Measurements from ENCODE around the gene SLC35F4.

Gene SLC35F4

GRCh38 chr14:57612946-57613345 is 252.9 kb downstream of the SLC35F4 start:
- no peaks in the 10 kb centered on the region for H3K9me3 Mint-ChIP-seq
- H3K27me3 Mint-ChIP-seq (ENCODE audit: low read depth) = no peaks in the 10 kb centered on the region
- no peaks in the 10 kb centered on the region for H3K36me3 Mint-ChIP-seq (ENCODE audit: low read depth)
- H3K4me3 Mint-ChIP-seq = no peak overlapping the region
- H3K27ac Mint-ChIP-seq = no peak overlapping the region
- no peaks in the 10 kb centered on the region for H3K4me1 Mint-ChIP-seq (ENCODE audit: low read depth)

GRCh38 chr14:57611555-57612075 is 254.3 kb downstream of the SLC35F4 start:
- Mint-ChIP-seq H3K27me3 (ENCODE audit: low read depth) (no peaks in the 10 kb centered on the region), H3K27ac (no peak overlapping the region), H3K4me1 (ENCODE audit: low read depth) (no peaks in the 10 kb centered on the region), H3K36me3 (ENCODE audit: low read depth) (no peaks in the 10 kb centered on the region), H3K9me3 (peaks cover 3% of the 10 kb centered on the region), H3K4me3 (no peak overlapping the region)

GRCh38 chr14:57610631-57611030 is 255.3 kb downstream of the SLC35F4 start:
- no peak overlapping the region for H3K27ac Mint-ChIP-seq
- no peaks in the 10 kb centered on the region for H3K27me3 Mint-ChIP-seq (ENCODE audit: low read depth)
- no peak overlapping the region for H3K4me3 Mint-ChIP-seq
- no peaks in the 10 kb centered on the region for H3K4me1 Mint-ChIP-seq (ENCODE audit: low read depth)
- peaks cover 3% of the 10 kb centered on the region for H3K9me3 Mint-ChIP-seq
- H3K36me3 Mint-ChIP-seq (ENCODE audit: low read depth) = no peaks in the 10 kb centered on the region

- no peaks in the 10 kb centered on the region for H3K36me3 Mint-ChIP-seq (ENCODE audit: low read depth)
- no peaks in the 10 kb centered on the region for H3K4me1 Mint-ChIP-seq (ENCODE audit: low read depth)
- no peaks in the 10 kb centered on the region for H3K27me3 Mint-ChIP-seq (ENCODE audit: low read depth)
- H3K9me3 Mint-ChIP-seq = peaks cover 3% of the 10 kb centered on the region
- no peak overlapping the region for H3K4me3 Mint-ChIP-seq
- H3K27ac Mint-ChIP-seq = no peak overlapping the region
These were observed 256.5 kb downstream of the SLC35F4 start for GRCh38 chr14:57609192-57610075.

GRCh38 chr14:57607086-57607485 is 258.8 kb downstream of the SLC35F4 start:
- no peak overlapping the region for H3K4me3 Mint-ChIP-seq
- H3K4me1 Mint-ChIP-seq (ENCODE audit: low read depth) = no peaks in the 10 kb centered on the region
- H3K27ac Mint-ChIP-seq = no peak overlapping the region
- peaks cover 3% of the 10 kb centered on the region for H3K9me3 Mint-ChIP-seq
- H3K36me3 Mint-ChIP-seq (ENCODE audit: low read depth) = no peaks in the 10 kb centered on the region
- H3K27me3 Mint-ChIP-seq (ENCODE audit: low read depth) = no peaks in the 10 kb centered on the region

- Mint-ChIP-seq H3K36me3 (ENCODE audit: low read depth) (no peaks in the 10 kb centered on the region), H3K27me3 (ENCODE audit: low read depth) (no peaks in the 10 kb centered on the region), H3K9me3 (peaks cover 11% of the 10 kb centered on the region), H3K4me3 (no peak overlapping the region), H3K4me1 (ENCODE audit: low read depth) (no peaks in the 10 kb centered on the region), H3K27ac (no peak overlapping the region)
These were observed 282.5 kb downstream of the SLC35F4 start for GRCh38 chr14:57583396-57583795.

GRCh38 chr14:57582746-57583145 is 283.1 kb downstream of the SLC35F4 start:
- peaks cover 11% of the 10 kb centered on the region for H3K9me3 Mint-ChIP-seq
- no peaks in the 10 kb centered on the region for H3K27me3 Mint-ChIP-seq (ENCODE audit: low read depth)
- H3K4me1 Mint-ChIP-seq (ENCODE audit: low read depth) = no peaks in the 10 kb centered on the region
- H3K27ac Mint-ChIP-seq = no peak overlapping the region
- H3K4me3 Mint-ChIP-seq = no peak overlapping the region
- no peaks in the 10 kb centered on the region for H3K36me3 Mint-ChIP-seq (ENCODE audit: low read depth)

- Mint-ChIP-seq H3K27me3 (ENCODE audit: low read depth) (no peaks in the 10 kb centered on the region), H3K4me3 (no peak overlapping the region), H3K27ac (no peak overlapping the region), H3K9me3 (peaks cover 6% of the 10 kb centered on the region), H3K4me1 (ENCODE audit: low read depth) (no peaks in the 10 kb centered on the region), H3K36me3 (ENCODE audit: low read depth) (no peaks in the 10 kb centered on the region)
These were observed 287.1 kb downstream of the SLC35F4 start for GRCh38 chr14:57578801-57579200.

GRCh38 chr14:57576498-57576897 is 289.4 kb downstream of the SLC35F4 start:
- no peak overlapping the region for H3K4me3 Mint-ChIP-seq
- no peaks in the 10 kb centered on the region for H3K4me1 Mint-ChIP-seq (ENCODE audit: low read depth)
- H3K9me3 Mint-ChIP-seq = no peaks in the 10 kb centered on the region
- H3K27me3 Mint-ChIP-seq (ENCODE audit: low read depth) = no peaks in the 10 kb centered on the region
- no peak overlapping the region for H3K27ac Mint-ChIP-seq
- H3K36me3 Mint-ChIP-seq (ENCODE audit: low read depth) = no peaks in the 10 kb centered on the region

GRCh38 chr14:57575482-57575881 is 290.4 kb downstream of the SLC35F4 start:
- Mint-ChIP-seq H3K4me3 (no peak overlapping the region), H3K27me3 (ENCODE audit: low read depth) (no peaks in the 10 kb centered on the region), H3K36me3 (ENCODE audit: low read depth) (no peaks in the 10 kb centered on the region), H3K4me1 (ENCODE audit: low read depth) (no peaks in the 10 kb centered on the region), H3K27ac (no peak overlapping the region), H3K9me3 (no peaks in the 10 kb centered on the region)

- H3K27ac Mint-ChIP-seq = no peak overlapping the region
- no peaks in the 10 kb centered on the region for H3K36me3 Mint-ChIP-seq (ENCODE audit: low read depth)
- no peaks in the 10 kb centered on the region for H3K27me3 Mint-ChIP-seq (ENCODE audit: low read depth)
- H3K4me1 Mint-ChIP-seq (ENCODE audit: low read depth) = no peaks in the 10 kb centered on the region
- H3K9me3 Mint-ChIP-seq = no peaks in the 10 kb centered on the region
- no peak overlapping the region for H3K4me3 Mint-ChIP-seq
These were observed 291.1 kb downstream of the SLC35F4 start for GRCh38 chr14:57574617-57575288.

- Mint-ChIP-seq H3K4me3 (no peak overlapping the region), H3K27me3 (ENCODE audit: low read depth) (no peaks in the 10 kb centered on the region), H3K36me3 (ENCODE audit: low read depth) (no peaks in the 10 kb centered on the region), H3K27ac (no peak overlapping the region), H3K4me1 (ENCODE audit: low read depth) (no peaks in the 10 kb centered on the region), H3K9me3 (no peaks in the 10 kb centered on the region)
These were observed 292.7 kb downstream of the SLC35F4 start for GRCh38 chr14:57573173-57573572.

GRCh38 chr14:57568554-57568953 is 297.3 kb downstream of the SLC35F4 start:
- Mint-ChIP-seq H3K27ac (no peak overlapping the region), H3K9me3 (no peaks in the 10 kb centered on the region), H3K27me3 (ENCODE audit: low read depth) (no peaks in the 10 kb centered on the region), H3K36me3 (ENCODE audit: low read depth) (no peaks in the 10 kb centered on the region), H3K4me1 (ENCODE audit: low read depth) (no peaks in the 10 kb centered on the region), H3K4me3 (no peak overlapping the region)

GRCh38 chr14:57567220-57567619 is 298.7 kb downstream of the SLC35F4 start:
- no peaks in the 10 kb centered on the region for H3K4me1 Mint-ChIP-seq (ENCODE audit: low read depth)
- H3K4me3 Mint-ChIP-seq = no peak overlapping the region
- H3K36me3 Mint-ChIP-seq (ENCODE audit: low read depth) = no peaks in the 10 kb centered on the region
- H3K9me3 Mint-ChIP-seq = no peaks in the 10 kb centered on the region
- no peak overlapping the region for H3K27ac Mint-ChIP-seq
- no peaks in the 10 kb centered on the region for H3K27me3 Mint-ChIP-seq (ENCODE audit: low read depth)

- H3K27ac Mint-ChIP-seq = no peak overlapping the region
- no peaks in the 10 kb centered on the region for H3K9me3 Mint-ChIP-seq
- no peaks in the 10 kb centered on the region for H3K27me3 Mint-ChIP-seq (ENCODE audit: low read depth)
- no peaks in the 10 kb centered on the region for H3K4me1 Mint-ChIP-seq (ENCODE audit: low read depth)
- no peaks in the 10 kb centered on the region for H3K36me3 Mint-ChIP-seq (ENCODE audit: low read depth)
- no peak overlapping the region for H3K4me3 Mint-ChIP-seq
These were observed 305.2 kb downstream of the SLC35F4 start for GRCh38 chr14:57560681-57561080.
